Stimulated activated CD8-positive, alpha-beta memory T cell treated with anti-CD3 and anti-CD28 coated beads, Interleukin-12 subunit alpha, Interleukin-12 subunit beta, amount 100 ng/mL, for 24 hours (primary cell): Measurements from ENCODE around the gene HNMT.
"Not testable (repeated sequence)": the region's sequence is repeated elsewhere in the genome, so short reads cannot be mapped to it uniquely, and the experiment has no call there.

ENCODE experiments used
- DNase-seq: peaks from one replicate; pipeline ENCODE4 v3.0.0-alpha.2; 2020; ENCODE audit errors: extremely low read depth

Gene HNMT

DNA sequence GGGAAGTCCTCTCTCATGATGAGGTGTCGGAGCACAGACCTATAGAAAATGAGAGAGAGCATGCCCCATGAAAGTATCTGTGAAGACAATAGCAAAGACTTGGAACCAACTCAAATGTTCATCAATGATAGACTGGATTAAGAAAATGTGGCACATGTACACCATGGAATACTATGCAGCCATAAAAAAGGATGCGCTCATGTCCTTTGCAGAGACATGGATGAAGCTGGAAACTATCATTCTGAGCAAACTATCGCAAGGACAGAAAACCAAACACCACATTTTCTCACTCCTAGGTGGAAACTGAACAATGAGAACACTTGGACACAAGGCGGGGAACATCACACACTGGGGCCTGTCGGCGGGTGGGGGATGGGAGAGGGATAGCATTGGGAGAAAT lies 79.3 kb downstream of the HNMT start:
- DNase-seq: not testable (repeated sequence)

GRCh38 chr2:138058427-138058826 lies 94.2 kb downstream of the HNMT start:
- DNase-seq: no peak

DNA sequence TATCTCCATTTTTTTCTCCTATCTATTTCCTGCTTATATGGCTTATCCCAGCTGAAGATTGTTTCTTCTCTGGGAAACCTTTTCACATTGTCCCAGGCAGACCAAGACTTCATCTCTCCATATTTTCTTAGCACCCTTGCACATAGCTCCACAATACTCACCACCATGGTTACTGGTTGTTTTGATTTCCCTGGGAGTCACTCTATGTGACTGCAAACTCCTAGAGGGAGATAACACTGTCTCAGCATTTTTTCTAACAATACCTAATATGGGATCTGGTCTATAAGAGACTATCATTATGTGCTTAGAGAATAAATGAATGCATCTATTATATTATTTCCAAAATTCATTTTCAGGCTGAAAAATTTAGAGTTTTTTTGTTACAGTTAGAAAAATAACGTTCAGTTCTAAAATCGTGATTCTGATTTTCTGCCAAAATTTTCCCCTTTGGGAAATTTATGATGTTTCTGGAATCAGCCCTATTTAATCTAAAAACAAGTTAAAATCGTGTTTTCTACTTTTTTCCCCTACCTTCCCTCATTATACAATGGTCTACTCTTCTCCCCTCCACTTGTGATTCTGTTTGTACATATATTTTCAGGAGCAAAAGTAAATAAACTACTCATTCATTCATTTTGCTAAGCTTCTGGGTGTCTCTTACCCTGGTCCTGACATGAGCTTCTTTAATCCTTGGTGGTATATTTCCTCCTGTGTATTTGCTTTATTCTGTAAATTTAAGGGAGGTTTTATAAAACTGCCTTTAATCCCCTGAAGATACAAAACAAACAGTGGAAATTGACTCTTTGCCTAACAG lies 95.4 kb downstream of the HNMT start:
- no peak for DNase-seq

DNA sequence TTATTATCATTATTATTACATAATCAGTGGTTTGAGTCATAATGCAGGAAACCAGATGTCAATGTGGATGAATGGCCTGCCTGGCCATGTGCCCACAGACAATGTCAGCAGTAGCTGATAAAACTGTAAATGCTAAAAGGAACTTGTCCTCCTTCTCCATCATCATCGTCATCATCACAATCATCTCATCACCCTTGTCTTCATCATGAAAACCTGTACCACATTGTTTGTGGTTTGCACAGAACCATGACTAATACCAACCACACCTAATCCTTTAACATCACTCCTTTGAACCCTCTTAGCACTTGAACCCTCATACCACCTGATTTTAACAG lies 96.0 kb downstream of the HNMT start:
- no peak for DNase-seq

DNA sequence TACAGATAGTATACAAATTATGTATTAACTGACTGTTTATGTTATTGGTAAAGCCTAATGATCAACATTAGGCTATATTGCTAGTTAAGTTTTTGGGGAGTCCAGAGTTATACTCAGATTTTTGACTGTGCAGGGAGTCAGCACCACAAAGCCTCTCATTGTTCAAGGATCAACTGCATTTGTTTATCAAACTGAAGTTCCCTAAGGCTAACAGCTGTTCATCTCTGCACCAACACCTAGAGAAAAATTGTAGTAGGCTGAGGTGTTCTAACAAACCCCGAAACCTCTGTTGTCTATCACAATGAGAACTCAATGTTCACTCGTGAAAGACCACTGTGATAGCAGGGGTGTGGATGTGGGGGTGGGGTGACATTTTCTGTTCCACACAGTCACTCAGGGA lies 97.7 kb downstream of the HNMT start:
- DNase-seq: no peak

DNA sequence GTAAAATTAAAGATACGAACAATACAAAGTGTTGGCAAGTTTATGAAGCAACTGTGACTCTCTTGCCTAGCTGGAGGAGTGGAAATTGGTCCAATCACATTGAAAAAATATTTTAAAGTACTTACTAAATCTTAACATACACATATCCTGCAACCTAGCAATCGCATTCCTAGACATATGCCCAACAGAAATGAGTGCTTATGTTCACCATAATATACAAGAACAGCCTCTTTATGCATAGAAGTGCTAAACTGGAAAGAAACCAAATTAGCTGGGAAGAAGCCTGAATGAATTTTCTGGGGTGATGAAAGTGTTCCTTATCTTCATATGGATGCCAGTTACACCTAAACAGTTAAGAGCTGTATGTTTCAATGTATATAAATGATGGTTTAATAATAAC lies 98.9 kb downstream of the HNMT start:
- no peak for DNase-seq
